WTC11 (cell line): ENCODE results near the gene SEC11A. TPM values are rescaled to one million over a fixed set of nuclear protein-coding genes. Genes with fewer than 3 reads are reported as not detected.

Source experiments
- ATAC-seq: fragments of 200-7000 bp; cut with Tn5 transposase; 2 replicates; pipeline ENCODE4 v1.10.0; 2021; ENCODE audit warnings: mild to moderate bottlenecking, moderate library complexity
- CTCF ChIA-PET: fragments of 300-600 bp; sonication (Branson Sonifier 250); formaldehyde crosslinking; loops from one replicate; lab custom pipeline; 2021; ENCODE audit warnings: antibody characterized with exemption; lab: Charles Lee
- POLR2A ChIA-PET: fragments of 350-600 bp; sonication (Branson Sonifier 250); formaldehyde crosslinking; loops from one replicate; lab custom pipeline; 2021; ENCODE audit warnings: antibody characterized with exemption; lab: Charles Lee
- DNase-seq: peaks from one replicate; pipeline ENCODE4 v3.0.0; 2021; ENCODE audit warnings: low spot score
- H3K27ac Mint-ChIP-seq: 2 replicates; pipeline ENCODE4 v1.8.0; 2021; ENCODE audit warnings: mixed read lengths
- H3K27me3 Mint-ChIP-seq: 2 replicates; pipeline ENCODE4 v1.8.0; 2021; ENCODE audit warnings: low read depth, mild to moderate bottlenecking, moderate library complexity, mixed read lengths
- H3K36me3 Mint-ChIP-seq: 2 replicates; pipeline ENCODE4 v1.8.0; 2021; ENCODE audit warnings: mixed read lengths
- H3K4me1 Mint-ChIP-seq: 2 replicates; pipeline ENCODE4 v1.8.0; 2022; ENCODE audit warnings: mixed read lengths
- H3K4me3 Mint-ChIP-seq: 2 replicates; pipeline ENCODE4 v1.8.0; 2021; ENCODE audit warnings: mild to moderate bottlenecking, moderate library complexity, mixed read lengths
- H3K9me3 Mint-ChIP-seq: 2 replicates; pipeline ENCODE4 v1.8.0; 2021; ENCODE audit warnings: mixed read lengths
- ARID4B ChIP-seq: sonication (generic); formaldehyde crosslinking; IDR thresholded peaks from 2 replicates; pipeline ENCODE4 v1.8.0; 2023; ENCODE audit warnings: missing genetic modification reagents, mild to moderate bottlenecking, borderline replicate concordance
- CDX4 ChIP-seq: fragments of 250-450 bp; sonication (Bioruptor Pico); IDR thresholded peaks from 2 replicates; pipeline ENCODE4 v1.9.0; 2021; ENCODE audit warnings: moderate library complexity, mild to moderate bottlenecking, inconsistent platforms, borderline replicate concordance
- ESRRA ChIP-seq: sonication (generic); formaldehyde crosslinking; IDR thresholded peaks from 2 replicates; pipeline ENCODE4 v1.8.1; 2022; ENCODE audit warnings: mild to moderate bottlenecking, missing genetic modification reagents, borderline replicate concordance
- FOXJ3 ChIP-seq: sonication (generic); formaldehyde crosslinking; IDR thresholded peaks from 2 replicates; pipeline ENCODE4 v1.9.0; 2021; ENCODE audit warnings: missing genetic modification reagents, mild to moderate bottlenecking, borderline replicate concordance
- HMGA2 ChIP-seq: fragments of 250-450 bp; sonication (Bioruptor Pico); IDR thresholded peaks from 2 replicates; pipeline ENCODE4 v1.4.0; 2021; ENCODE audit warnings: mild to moderate bottlenecking, moderate library complexity
- HMGXB4 ChIP-seq: sonication (generic); formaldehyde crosslinking; IDR thresholded peaks from 2 replicates; pipeline ENCODE4 v1.8.1; 2023; ENCODE audit warnings: mild to moderate bottlenecking, moderate library complexity, missing genetic modification reagents
- NFE2L1 ChIP-seq: sonication (generic); formaldehyde crosslinking; IDR thresholded peaks from 2 replicates; pipeline ENCODE4 v1.8.1; 2023; ENCODE audit warnings: missing genetic modification reagents
- NR3C1 ChIP-seq: sonication (generic); formaldehyde crosslinking; conservative IDR thresholded peaks from 2 replicates; pipeline ENCODE4 v1.8.1; 2023; ENCODE audit warnings: low read depth, mild to moderate bottlenecking, missing genetic modification reagents
- SMAD4 ChIP-seq: sonication (generic); formaldehyde crosslinking; IDR thresholded peaks from 2 replicates; pipeline ENCODE4 v1.8.0; 2022; ENCODE audit warnings: mild to moderate bottlenecking, missing genetic modification reagents
- SOX15 ChIP-seq: fragments of 250-450 bp; sonication (Bioruptor Pico); IDR thresholded peaks from 2 replicates; pipeline ENCODE4 v1.9.0; 2021; ENCODE audit warnings: mild to moderate bottlenecking
- STAT6 ChIP-seq: sonication (generic); formaldehyde crosslinking; conservative IDR thresholded peaks from 2 replicates; pipeline ENCODE4 v1.8.1; 2023; ENCODE audit warnings: mild to moderate bottlenecking, low read depth, missing genetic modification reagents, moderate library complexity
- USF1 ChIP-seq: sonication (generic); formaldehyde crosslinking; IDR thresholded peaks from 2 replicates; pipeline ENCODE4 v1.8.0; 2022; ENCODE audit warnings: mild to moderate bottlenecking, missing genetic modification reagents
- USF2 ChIP-seq: sonication (generic); formaldehyde crosslinking; IDR thresholded peaks from 2 replicates; pipeline ENCODE4 v1.8.1; 2023; ENCODE audit warnings: mild to moderate bottlenecking, missing genetic modification reagents, moderate library complexity
- ZNF281 ChIP-seq: sonication (generic); formaldehyde crosslinking; IDR thresholded peaks from 2 replicates; pipeline ENCODE4 v1.8.0; 2023; ENCODE audit warnings: mild to moderate bottlenecking, missing genetic modification reagents
- ZNF425 ChIP-seq: fragments of 250-450 bp; sonication (Bioruptor Pico); conservative IDR thresholded peaks from 2 replicates; pipeline ENCODE4 v1.9.0; 2021; ENCODE audit warnings: mild to moderate bottlenecking
- ZNF671 ChIP-seq: fragments of 250-450 bp; sonication (Bioruptor Pico); IDR thresholded peaks from 2 replicates; pipeline ENCODE4 v1.8.0; 2021; ENCODE audit warnings: mild to moderate bottlenecking
- total RNA-seq: library from RNA; stranded (reverse); gene quantifications from 3 replicates; pipeline ENCODE4 v1.2.3, GENCODE V29; 2021

Gene SEC11A
- total RNA-seq, 1 experiment from 2014 or later: 214 TPM

- H3K4me3 Mint-ChIP-seq: no peak overlapping the region
- POLR2A ChIA-PET: interaction anchor here (1.6 kb wide), 1 partner anchor 49 kb away, joined by 4 read pairs; the partner anchor contains the start of gene SEC11A
- no peak for DNase-seq
- peaks cover 16% of the 10 kb centered on the region for H3K36me3 Mint-ChIP-seq
- no peaks in the 10 kb centered on the region for H3K9me3 Mint-ChIP-seq
- CTCF ChIA-PET: interaction anchor here (0.6 kb wide), 1 partner anchor 177 kb away, joined by 3 read pairs; no protein-coding TSS in a partner anchor
- ATAC-seq: no peak
- TF ChIP-seq NR3C1 (no peak), ESRRA (CRISPR knock-in tag) (no peak)
- H3K27ac Mint-ChIP-seq: no peak overlapping the region
- peaks cover 2% of the 10 kb centered on the region; the same call in 1 of the 2 replicates for H3K4me1 Mint-ChIP-seq
- H3K27me3 Mint-ChIP-seq: no peaks in the 10 kb centered on the region
Observed at GRCh38 chr15:84764989-84765388, 49.0 kb upstream of the SEC11A start.

GRCh38 chr15:84764585-84764984 is 48.6 kb upstream of the SEC11A start:
- H3K27ac Mint-ChIP-seq: no peak overlapping the region
- CTCF ChIA-PET: interaction anchor here (0.6 to 0.9 kb wide), 2 partner anchors 8 to 177 kb away, joined by 3 read pairs; no protein-coding TSS in a partner anchor

More at GRCh38 chr15:84764585-84764984, 48.6 kb upstream of the SEC11A start:
- Mint-ChIP-seq H3K27me3 (no peaks in the 10 kb centered on the region), H3K4me1 (no peaks in the 10 kb centered on the region)
- POLR2A ChIA-PET: interaction anchor here (1.6 kb wide), 1 partner anchor 48 kb away, joined by 4 read pairs; the partner anchor contains the start of gene SEC11A
- TF ChIP-seq NFE2L1 (CRISPR knock-in tag) (no peak), ARID4B (CRISPR knock-in tag) (no peak), CDX4 (CRISPR knock-in tag) (no peak), HMGA2 (CRISPR knock-in tag) (no peak), STAT6 (CRISPR knock-in tag) (no peak), USF2 (CRISPR knock-in tag) (no peak), USF1 (no peak), ZNF425 (no peak), SMAD4 (CRISPR knock-in tag) (no peak), SOX15 (CRISPR knock-in tag) (no peak), HMGXB4 (CRISPR knock-in tag) (no peak), ZNF281 (CRISPR knock-in tag) (no peak), FOXJ3 (CRISPR knock-in tag) (no peak), ZNF671 (no peak)
- TF ChIP-seq, all 79 proteins: peak for 0
- peaks cover 16% of the 10 kb centered on the region for H3K36me3 Mint-ChIP-seq
- DNase-seq: no peak
- no peak overlapping the region for H3K4me3 Mint-ChIP-seq
- no peaks in the 10 kb centered on the region for H3K9me3 Mint-ChIP-seq
- no peak for ATAC-seq
